GM19467 (cell line): ENCODE measurements around the gene ZC3H7B.

Experiments used
- ATAC-seq: cut with Tn5 transposase; IDR thresholded peaks from one replicate; pipeline ENCODE4 v1.9.1; 2021; ENCODE audit warnings: mild to moderate bottlenecking, moderate library complexity; ENCODE audit not compliant: unreplicated experiment

The ZC3H7B gene

DNA sequence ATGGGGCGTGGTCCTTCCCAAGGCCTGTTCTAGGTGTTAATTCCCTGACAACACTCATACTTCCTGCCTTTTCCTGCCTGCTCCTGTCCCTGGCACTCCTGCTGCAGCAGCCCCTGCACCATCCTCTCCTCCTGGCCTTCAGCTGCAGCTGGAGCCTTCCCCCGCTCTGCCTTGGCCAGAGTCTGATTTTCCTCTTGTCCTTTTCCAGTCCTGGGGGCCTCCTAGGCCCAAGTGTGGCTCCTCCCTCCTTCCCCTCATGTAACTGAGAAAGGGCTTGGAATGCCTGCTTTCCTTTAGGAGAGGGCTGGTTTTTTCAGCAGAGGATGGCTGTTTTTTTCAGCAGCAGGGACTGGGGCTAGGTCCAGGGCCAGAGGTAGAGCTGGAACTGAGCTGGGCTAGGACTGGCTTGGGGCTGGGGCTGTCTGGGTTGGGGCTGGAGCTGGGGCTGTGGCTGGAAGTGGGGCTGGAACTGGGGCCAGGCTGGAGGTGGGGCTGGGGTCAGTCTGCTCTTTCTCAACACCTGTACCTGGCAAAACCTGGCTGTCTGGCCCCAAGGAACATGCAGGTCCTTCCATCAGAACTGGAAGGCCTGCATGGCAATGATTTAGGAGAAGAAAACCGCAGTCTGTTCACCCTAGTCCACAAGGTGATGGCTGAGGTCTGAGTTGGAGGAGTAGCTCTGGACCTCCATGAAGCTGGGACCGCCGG, 23.6 kb downstream of the ZC3H7B start:
- no peak for ATAC-seq

DNA sequence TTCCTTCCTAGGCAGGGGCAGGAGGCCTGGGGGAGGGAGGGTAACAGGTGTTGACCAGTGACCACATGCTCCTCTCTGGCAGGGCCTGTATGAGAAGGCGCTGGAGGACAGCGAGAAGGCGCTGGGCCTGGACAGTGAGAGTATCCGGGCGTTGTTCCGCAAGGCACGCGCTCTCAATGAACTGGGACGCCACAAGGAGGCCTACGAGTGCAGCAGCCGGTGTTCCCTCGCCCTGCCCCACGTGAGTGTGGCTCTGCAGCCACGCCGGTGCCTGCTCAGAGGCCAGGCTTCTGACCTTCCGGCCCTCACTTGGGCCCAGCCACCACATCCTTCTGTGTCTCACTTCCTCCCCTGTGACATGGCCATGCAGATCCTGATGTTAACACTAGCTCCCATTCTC, 25.8 kb downstream of the ZC3H7B start:
- no peak for ATAC-seq

DNA sequence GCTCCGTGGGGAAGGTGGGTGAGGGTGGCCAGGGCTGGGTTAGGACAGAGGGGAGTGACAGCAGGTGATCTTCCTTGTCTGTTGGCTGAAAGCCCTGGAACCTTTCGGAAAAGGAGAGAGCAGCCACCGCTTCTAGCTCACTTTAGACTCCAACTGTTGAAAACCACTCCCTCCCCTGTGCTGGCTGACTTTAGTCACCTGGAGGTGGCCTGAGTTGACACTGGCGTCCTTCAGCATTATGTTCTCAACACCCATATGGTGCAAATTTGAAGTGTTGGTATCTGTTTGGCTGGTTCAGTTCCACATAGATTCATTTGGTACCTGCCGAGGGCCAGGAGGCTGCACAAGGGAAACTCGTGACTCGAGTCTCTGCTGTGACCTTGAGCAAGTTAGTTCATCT, 28.8 kb downstream of the ZC3H7B start:
- no peak for ATAC-seq

DNA sequence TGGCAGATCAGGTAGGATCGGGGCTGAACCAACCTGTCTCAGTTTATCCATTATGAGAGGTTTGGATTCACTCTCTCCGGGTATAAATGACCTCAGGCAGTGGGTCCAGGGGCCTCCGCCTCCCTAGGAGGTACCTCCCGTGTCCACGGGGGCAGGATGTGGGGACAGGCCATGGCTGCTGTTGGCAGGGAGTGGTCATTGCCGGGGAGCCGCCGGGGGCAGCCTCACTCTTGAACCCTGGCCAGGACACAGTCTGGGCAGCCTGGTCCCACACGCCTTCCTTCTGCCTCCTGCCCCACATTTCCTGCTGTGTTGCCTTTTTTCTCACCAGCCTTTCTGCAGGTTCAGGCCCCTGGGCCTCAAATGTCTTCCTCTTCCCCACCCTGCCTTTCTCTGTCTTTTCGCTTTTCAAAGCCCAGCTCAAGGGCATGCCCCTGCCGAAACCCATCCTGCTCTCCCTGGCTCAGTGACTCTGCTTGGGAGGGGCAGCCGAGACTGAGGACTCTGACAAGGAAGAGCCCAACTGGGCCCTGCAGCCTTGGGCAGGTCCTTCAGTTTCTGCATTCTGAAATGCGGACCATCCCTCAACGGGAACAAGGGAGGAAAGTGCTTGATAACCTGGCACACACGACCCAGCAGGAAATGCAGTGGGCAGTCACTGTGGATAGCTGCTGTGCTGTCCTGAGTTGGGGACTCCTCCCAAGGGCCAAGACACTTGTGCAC, 31.1 kb downstream of the ZC3H7B start:
- no peak for ATAC-seq

DNA sequence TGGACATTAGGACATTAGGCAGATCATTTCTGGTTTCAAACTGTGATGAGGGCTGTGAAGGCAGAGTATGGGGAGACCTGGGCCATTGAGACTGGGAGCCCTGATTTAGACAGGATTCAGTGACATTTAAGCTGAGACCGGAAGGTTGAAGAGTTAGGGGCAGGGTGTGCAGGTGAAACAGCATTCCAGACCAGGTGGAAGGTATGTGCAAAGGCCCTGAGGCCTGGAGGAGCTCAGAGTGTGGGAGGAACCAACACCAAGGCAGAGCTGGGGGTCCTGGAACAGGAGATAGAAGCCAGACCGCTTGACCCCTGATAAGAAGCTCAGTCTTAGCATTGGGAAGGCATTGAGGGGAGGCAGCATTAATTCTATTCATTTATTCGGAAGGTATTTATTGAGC, 32.5 kb downstream of the ZC3H7B start:
- ATAC-seq, result no peak

DNA sequence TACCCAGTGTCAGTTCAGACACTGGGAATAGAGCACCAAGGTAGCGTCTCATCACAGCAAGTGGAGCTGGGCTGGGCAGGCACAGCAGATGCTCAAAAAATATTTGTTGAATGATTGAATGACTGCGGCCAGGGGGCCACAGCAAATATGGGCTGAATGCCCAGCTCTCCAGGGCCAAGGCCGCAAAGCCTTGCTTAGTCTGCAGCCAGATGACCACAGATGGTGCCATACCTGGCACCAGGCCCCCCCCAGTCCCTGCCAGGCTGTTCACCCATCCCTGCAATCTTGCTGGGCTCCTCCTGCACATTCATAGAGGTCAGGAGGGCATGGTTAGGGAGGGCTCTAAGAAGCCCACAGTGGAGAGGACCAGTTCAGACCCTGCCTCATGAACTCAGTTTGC, 32.9 kb downstream of the ZC3H7B start:
- no peak for ATAC-seq

DNA sequence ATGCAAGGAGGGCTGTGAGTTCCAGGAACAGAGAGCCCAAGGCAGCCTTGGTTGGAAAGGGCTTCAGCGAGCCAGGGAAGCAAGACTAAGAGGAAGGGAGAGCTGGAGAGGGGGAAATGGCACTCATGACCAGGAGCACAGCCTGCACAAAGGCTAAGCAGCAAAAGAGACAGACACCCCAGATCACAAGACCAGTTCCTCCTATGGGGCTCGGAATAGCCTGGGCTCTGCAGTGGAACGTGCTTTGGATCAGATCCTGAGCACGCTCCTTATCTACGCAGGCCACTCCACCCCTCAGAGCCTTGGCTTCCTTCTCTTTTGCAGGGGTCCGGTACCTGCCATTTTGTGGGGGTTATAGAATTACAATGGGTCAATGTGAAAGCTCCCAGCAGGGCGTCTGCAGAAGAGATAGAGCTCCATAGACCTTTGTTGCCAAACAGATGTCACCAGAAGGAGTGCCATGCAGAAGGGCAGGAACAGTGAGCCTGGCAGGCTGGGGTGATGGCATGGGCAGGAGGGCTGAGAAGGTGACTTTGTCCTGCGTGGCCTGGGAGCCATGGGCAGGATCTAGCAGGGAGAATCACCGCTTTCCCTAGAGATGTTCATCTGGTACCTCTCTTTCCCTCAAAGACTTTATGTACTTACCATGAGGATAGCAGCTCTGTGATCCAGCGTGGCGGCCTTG, 33.8 kb downstream of the ZC3H7B start:
- no peak for ATAC-seq

DNA sequence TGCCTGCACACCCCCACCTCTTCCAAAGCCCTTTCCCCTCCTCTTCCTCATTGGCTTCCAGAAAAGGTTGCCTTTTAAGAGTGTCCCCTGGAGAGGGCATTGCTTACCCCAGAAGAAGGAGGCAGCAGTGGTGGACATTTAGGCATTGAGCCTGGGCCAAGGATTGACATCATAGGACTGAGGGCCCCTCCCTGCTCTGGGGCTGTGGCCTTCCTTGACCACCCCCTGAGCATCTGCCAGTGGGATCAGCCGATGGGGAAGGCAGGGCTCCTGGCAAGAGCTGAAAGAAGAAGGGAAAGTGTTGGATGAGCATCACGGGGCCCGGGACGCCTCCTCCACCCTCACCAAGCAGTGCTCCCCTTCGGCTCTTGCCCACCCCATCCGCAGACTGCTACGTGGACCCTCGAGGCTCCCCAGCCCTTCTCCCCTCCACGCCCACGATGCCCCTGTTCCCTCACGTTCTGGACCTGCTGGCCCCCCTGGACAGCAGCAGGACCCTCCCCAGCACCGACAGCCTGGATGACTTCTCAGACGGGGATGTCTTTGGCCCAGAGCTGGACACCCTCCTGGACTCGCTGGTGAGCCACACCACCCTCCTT, 37.4 kb downstream of the ZC3H7B start:
- no peak for ATAC-seq

DNA sequence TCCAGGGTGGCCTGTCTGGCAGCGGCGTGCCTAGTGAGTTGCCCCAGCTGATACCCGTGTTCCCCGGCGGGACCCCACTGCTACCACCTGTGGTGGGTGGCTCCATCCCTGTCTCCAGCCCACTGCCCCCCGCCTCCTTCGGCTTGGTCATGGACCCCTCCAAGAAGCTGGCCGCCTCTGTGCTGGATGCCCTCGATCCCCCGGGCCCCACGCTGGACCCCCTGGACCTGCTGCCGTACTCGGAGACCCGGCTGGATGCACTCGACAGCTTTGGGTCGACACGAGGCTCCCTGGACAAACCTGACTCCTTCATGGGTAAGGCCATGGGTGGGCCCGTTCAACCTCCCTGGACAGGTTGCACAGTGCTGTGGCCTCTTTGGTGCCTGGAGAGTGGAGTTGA, 38.5 kb downstream of the ZC3H7B start:
- no peak for ATAC-seq

DNA sequence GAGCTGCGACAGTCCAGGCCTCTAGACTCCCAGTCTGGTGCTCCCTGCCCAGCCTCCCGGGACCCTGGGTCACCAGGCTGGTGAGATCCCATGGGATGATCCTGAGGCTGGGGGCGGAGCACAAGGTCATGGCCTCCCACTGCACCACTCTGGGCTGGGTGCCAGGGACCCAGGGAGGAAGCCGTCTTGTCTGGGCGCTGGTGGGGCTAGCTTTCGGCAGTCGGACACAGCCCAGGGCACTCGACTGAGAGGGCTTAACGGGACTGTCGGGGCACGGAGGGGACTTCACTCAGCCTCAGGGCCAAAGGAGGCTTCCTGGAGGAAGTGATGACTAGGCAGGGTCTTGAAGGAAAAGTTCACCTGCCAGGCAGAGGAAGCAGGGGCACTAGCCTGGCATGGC, 39.0 kb downstream of the ZC3H7B start:
- no peak for ATAC-seq

DNA sequence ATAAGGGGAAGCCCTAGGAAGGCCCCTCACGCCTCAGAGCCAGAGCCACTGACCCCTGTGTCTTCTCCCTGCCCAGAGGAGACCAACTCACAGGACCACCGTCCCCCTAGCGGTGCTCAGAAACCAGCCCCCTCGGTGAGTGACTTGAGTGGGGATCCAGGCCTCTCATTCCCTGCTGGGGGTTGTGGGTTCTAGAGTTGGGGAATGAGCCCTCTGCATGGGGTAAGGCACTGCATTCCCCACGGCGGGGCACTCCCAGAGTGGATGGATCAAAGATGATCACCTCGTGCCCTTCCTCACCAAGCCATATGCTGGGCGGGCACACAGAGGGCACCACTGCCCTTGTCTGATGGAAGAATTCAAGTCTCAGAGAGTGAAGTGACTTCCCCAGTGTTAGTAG, 39.7 kb downstream of the ZC3H7B start:
- ATAC-seq, result no peak

DNA sequence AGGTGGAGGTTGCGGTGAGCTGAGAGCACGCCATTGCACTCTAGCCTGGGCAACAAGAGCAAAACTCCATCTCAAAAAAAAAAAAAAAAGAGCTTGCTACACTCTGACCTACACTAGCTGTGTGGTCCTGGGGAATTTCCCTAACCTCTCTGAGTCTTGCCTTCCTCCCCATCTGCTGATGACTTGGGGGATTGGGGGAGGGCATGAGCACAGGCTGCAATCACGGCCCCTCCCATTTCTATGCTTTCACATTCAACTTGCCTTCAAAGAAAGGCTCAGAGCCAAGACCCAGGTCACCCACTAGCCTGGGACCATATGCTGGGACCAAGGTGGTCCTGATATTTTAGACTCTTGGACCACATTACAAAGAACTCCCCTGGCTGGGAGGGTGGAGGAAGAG, 40.7 kb downstream of the ZC3H7B start:
- no peak for ATAC-seq

DNA sequence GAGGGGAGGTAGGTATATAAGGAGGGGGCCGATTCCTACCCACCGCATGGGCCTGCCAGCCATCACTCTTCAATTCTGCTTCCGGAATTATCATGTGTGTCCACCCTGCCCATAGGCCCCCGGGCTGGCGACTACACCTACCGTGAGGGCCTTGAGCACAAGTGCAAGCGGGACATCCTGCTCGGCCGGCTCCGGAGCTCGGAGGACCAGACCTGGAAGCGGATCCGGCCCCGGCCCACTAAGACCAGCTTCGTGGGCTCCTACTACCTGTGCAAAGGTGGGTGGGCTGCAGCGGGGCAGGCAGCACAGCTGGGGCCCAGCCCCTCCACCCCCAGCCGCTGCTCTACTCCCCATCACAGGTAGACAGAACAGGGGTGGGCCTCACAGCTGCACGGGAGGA, 42.0 kb downstream of the ZC3H7B start:
- no peak for ATAC-seq

DNA sequence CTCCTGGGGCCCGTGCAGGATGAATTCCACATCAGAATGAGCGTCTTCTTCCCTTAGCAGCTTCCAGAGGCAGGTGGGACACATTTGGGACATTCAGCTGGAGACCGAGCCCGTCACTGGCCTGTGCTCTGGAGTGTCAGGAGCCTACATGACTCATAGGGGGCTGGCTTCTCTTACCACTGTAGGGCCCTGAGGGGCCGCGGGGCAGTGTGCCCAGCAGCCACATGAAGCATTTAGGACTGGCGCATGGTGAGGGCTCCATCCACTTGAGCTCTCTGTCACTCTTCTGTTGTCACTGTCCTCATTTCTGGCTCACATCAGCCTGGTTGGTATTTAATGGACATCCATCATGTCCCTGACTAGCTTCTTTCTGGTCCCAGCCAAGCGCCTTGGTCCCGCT, 42.4 kb downstream of the ZC3H7B start:
- no peak for ATAC-seq

DNA sequence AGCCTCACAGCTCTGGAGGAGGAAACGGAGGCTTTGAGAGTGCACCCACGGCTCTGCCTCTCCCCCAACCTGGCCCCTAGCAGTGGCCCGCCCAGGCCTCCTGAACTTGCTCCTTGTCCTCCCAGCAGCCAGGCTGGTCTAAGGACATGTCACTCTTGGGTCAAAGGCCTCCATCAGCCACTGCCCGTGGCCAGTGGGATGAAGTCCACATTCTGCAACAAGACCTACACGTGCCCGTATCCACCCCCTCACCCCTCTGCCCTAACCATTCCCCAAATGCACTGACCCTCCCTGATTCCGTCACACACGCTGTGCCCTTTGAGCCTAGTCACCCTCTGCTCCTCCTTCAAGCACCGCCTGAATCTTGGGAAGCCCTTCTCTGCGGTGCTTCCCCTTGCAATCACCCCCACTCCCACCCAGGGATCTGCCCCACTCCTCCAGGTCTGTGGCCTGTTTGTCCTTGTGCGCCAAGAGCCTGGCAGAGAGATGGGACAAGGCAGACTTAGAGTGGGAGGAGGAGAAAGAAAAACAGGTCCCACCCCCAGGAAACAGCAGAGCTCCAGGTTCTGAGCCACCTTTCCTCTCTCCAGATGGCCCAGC, 43.0 kb downstream of the ZC3H7B start:
- no peak for ATAC-seq

DNA sequence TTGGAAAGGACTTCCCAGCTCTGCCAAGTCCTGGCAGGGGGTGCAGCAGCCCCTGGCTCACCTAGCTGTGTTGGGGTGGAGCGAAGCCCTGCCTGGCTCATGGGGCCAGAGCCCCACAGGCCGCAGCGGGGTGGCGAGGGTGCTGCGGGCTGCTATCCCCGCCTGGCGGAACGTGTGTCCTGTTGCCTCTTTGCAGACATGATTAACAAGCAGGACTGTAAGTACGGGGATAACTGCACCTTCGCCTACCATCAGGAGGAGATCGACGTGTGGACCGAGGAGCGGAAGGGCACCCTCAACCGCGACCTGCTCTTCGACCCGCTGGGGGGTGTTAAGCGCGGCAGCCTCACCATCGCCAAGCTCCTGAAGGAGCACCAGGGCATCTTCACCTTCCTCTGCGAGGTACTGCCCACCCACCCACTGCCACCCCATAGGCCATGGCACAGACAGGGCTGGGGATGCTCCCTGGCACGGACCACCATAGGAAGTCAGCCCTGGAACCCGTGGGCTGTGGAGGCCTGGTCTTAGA, 44.5 kb downstream of the ZC3H7B start:
- no peak for ATAC-seq

DNA sequence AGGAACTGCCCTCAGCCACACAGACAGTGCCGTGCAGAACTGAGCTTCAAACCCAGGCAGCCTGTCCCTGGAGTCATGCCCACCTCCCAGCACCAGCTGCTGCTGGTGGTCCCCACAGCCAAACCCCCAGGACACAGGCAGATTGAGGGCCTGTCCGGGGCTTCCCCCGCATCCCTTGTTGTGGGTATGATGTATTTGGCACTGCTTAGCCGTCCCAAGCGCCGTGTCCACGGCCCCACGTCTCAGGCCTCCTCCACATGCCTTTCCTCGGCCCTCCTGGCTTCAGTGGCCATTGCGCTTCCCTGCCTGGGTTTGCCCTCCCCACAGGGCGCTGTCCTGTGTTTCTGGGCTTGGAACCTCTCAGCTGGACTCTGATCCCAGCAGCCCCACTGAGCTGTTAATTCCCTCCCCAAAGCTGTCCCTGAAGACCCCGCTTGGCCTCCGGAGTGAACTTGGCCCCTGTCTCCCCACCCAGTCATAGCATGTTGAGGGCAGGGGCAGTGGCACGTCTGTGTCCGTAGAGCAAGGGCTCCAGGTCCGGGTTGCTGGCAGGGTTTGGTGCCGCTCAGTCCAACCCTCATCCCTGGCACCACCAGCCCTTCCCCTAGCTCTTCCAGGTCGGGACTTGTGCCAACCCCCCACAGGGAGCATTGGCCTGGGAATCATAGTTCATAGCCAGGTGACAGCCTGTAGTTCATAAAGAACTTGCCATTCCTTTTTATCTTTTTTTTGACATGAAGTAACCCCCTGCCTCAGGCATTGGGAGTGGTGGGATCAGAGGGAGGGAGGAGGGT, 45.9 kb downstream of the ZC3H7B start:
- ATAC-seq, result no peak

DNA sequence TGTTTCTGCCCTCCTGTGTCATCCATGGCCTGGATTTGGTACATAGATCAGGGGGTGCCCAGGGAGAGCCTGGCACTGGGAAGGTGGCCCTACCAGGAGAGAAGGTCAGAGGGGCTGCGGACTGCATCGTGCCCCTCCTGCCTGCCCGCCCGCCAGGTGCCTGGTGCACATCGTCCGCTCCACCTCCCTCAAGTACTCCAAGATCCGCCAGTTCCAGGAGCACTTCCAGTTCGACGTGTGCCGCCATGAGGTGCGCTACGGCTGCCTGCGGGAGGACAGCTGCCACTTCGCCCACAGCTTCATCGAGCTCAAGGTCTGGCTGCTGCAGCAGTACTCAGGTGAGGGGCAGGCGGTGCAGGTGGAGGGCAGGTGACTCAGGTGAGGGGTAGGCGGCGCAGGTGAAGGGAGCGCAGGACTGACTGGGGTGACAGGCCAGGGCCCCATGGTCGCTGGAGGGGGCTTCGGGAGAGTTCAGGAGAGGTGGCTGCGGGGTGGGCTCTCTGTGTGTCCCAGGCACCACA, 47.7 kb downstream of the ZC3H7B start:
- no peak for ATAC-seq

DNA sequence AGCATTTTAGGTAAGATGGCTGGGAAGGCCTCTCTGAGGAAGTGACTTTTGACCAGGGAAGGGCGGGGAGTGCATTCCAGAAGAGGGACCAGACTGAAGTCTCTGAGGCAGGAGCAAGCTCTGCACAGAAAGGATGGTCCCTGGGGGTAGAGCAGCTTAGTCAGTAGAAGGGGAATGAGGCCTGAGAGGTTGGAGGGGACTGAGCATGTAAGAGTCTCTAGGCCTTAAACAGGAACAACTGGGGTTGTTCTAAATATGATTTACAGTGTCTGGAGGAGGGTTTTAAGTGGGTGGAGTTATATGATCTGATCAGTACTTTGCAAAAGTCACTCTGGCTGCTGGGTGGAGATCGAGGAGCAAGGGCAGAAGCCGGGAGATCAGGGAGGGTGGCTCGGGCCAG, 48.8 kb downstream of the ZC3H7B start:
- no peak for ATAC-seq

DNA sequence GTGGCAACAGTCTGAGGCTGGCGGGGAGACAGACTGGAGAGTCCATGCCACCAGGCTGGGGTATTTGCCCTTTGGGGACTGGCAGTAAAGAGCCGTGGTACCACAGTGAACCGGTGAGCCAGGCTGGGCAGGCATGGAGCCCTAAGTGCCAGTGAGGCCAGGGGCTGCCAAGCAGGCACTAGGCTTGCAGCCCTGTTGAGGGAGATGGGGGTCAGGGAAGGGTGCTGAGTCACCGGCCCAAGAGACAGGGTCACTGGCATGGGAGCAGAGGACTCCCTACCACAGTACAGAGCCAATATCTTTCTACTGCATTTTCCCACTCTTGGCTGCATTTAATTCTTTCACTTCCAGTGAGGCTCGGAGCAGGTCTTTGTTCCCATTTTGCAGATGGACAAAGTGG, 49.7 kb downstream of the ZC3H7B start:
- no peak for ATAC-seq
